Liver (tissue), 3 donors: Measurements from ENCODE around the gene OGFR.

Source experiments
- ATF3 ChIP-seq: IDR thresholded peaks from 2 replicates; pipeline ENCODE4 v1.6.1; 2016; ENCODE audit warnings: antibody characterized with exemption
- CTCF ChIP-seq: fragments of 150-350 bp; IDR thresholded peaks from 2 replicates; pipeline ENCODE4 v1.5.1; 2017; ENCODE audit warnings: improper control_type of control experiment, low read depth, low read length; ENCODE audit not compliant: missing input control
- EGR1 ChIP-seq, 2 donors: IDR thresholded peaks; 2 replicates each; pipeline ENCODE4 v1.6.1; 2016 to 2018; ENCODE audit warnings: antibody characterized with exemption in 2 of 2, low read depth in 2 of 2
- JUND ChIP-seq, 2 donors: IDR thresholded peaks; 2 replicates each; pipeline ENCODE4 v1.6.1; 2016; ENCODE audit warnings: antibody characterized with exemption in 2 of 2
- MAX ChIP-seq: IDR thresholded peaks from 2 replicates; pipeline ENCODE4 v1.6.1; 2016; ENCODE audit warnings: antibody characterized with exemption
- REST ChIP-seq: IDR thresholded peaks from 2 replicates; pipeline ENCODE4 v1.6.1; 2016; ENCODE audit warnings: antibody characterized with exemption, mild to moderate bottlenecking
- RXRA ChIP-seq, 2 donors: IDR thresholded peaks; 2 replicates each; pipeline ENCODE4 v1.6.1; 2017 to 2018; ENCODE audit warnings: antibody characterized with exemption in 2 of 2, mild to moderate bottlenecking in 1 of 2
- SP1 ChIP-seq: IDR thresholded peaks from 2 replicates; pipeline ENCODE4 v1.6.1; 2018; ENCODE audit warnings: antibody characterized with exemption, mild to moderate bottlenecking
- ZBTB33 ChIP-seq: IDR thresholded peaks from 2 replicates; pipeline ENCODE4 v1.6.1; 2016; ENCODE audit warnings: antibody characterized with exemption
- donor health status: healthy.
- donor health status: healthy.

- no peak for TF ChIP-seq RXRA (IDR thresholded peaks at IDR 0.05)
- TF ChIP-seq CTCF: no peak
- no peak for TF ChIP-seq EGR1 (IDR thresholded peaks at IDR 0.05; ENCODE audit: low read depth in 2 of 2)
- TF ChIP-seq REST: no peak
- TF ChIP-seq MAX: no peak
- no peak for TF ChIP-seq JUND (IDR thresholded peaks at IDR 0.05)
- no peak for TF ChIP-seq ZBTB33
- TF ChIP-seq ATF3: no peak
- TF ChIP-seq SP1: no peak
These were observed 24.4 kb upstream of the OGFR start for GRCh38 chr20:62780204-62780603.
